Lung (tissue), 12 donors: ENCODE results near the gene TAGLN3. TPM values are rescaled to one million over a fixed set of nuclear protein-coding genes. Genes with fewer than 3 reads are reported as not detected.

Experiments
- ATAC-seq: fragments of 200-7000 bp; cut with Tn5 transposase; one replicate; pipeline ENCODE4 v1.9.1; 2020; ENCODE audit warnings: moderate number of reproducible peaks; ENCODE audit not compliant: insufficient read depth, low FRiP score
- DNase-seq, 3 donors: peaks; one replicate each; pipeline ENCODE4 v3.0.0-alpha.2; 2013 to 2017
- H3K27ac ChIP-seq, 2 donors: one replicate each; pipeline ENCODE4 v1.5.1; 2013; ENCODE audit warnings: mild to moderate bottlenecking in 2 of 2, moderate library complexity in 2 of 2, control low read depth in 1 of 2, inconsistent platforms in 1 of 2, low read depth in 1 of 2, low read length in 1 of 2
- H3K27me3 ChIP-seq, 3 donors: one replicate each; pipeline ENCODE4 v1.5.1; 2013; ENCODE audit warnings: low read length in 2 of 3; ENCODE audit not compliant: control insufficient read depth in 3 of 3, insufficient read depth in 3 of 3
- H3K36me3 ChIP-seq, 4 donors: one replicate each; pipeline ENCODE4 v1.5.1; 2013; ENCODE audit warnings: low read length in 4 of 4, mild to moderate bottlenecking in 1 of 4, moderate library complexity in 1 of 4; ENCODE audit not compliant: control insufficient read depth in 4 of 4, insufficient read depth in 4 of 4
- H3K4me1 ChIP-seq, 5 donors: one replicate each; pipeline ENCODE4 v1.5.1; 2013; ENCODE audit warnings: low read length in 5 of 5, mild to moderate bottlenecking in 2 of 5, moderate library complexity in 1 of 5; ENCODE audit not compliant: control insufficient read depth in 5 of 5, insufficient read depth in 5 of 5
- H3K4me3 ChIP-seq: one replicate; pipeline ENCODE4 v1.5.1; 2013; ENCODE audit warnings: mild to moderate bottlenecking, control low read depth, moderate library complexity
- H3K9ac ChIP-seq, 2 donors: one replicate each; pipeline ENCODE4 v1.5.1; 2013; ENCODE audit warnings: low read length in 2 of 2, control low read depth in 1 of 2; ENCODE audit not compliant: insufficient read depth in 1 of 2
- H3K9me3 ChIP-seq, 4 donors: one replicate each; pipeline ENCODE4 v1.5.1; 2013; ENCODE audit warnings: low read length in 3 of 4, mild to moderate bottlenecking in 1 of 4, moderate library complexity in 1 of 4; ENCODE audit not compliant: control insufficient read depth in 4 of 4, insufficient read depth in 3 of 4
- CTCF ChIP-seq: IDR thresholded peaks from 2 replicates; pipeline ENCODE4 v1.5.1; 2012; ENCODE audit warnings: mild to moderate bottlenecking; ENCODE audit errors: control extremely low read depth, extremely low read depth
- WGBS, 2 donors: extraction: QIAGEN DNeasy Blood & Tissue Kit; methylation state at CpG; one replicate each; pipeline ENCODE4 v1.1.7; 2013; 5-methylcytosine and 5-hydroxymethylcytosine counted together
- polyA plus RNA-seq, 2 donors: library from polyadenylated mRNA; stranded (reverse); fragments of 200-250 nt; gene quantifications; one replicate each; pipeline ENCODE4 v1.2.1, GENCODE V29; 2013
- total RNA-seq, 2 donors: library from RNA; depleted of rRNA in 1 of 2; stranded (reverse); fragments of >200 nt in 1 of 2; gene quantifications; one replicate each; pipeline ENCODE4 v1.2.1, GENCODE V29; 2014 to 2021
- donor health status: control.
- donor health status: control.
- donor health status: Bipolar disorder and iron deficiency.
- donor health status: healthy.
- donor health status: DM: yes; HTN: yes; CAD: no.

Gene TAGLN3
- total and polyA plus RNA-seq, 4 donors = 0.71 to 2.6 (median 1.6) TPM

- no peak overlapping the region for H3K4me3 ChIP-seq
- no peak overlapping the region for H3K9ac ChIP-seq
- no peak for DNase-seq
- WGBS, 2 donors = 95 to 98% methylated on average over 4 of the region's 4 CpGs
- TF ChIP-seq CTCF = no peak
- ATAC-seq = no peak
- no peak overlapping the region for H3K27ac ChIP-seq
- H3K4me1 ChIP-seq = peaks cover 0 to 18% (median 0%) of the 10 kb centered on the region in 5 donors
- H3K9me3 ChIP-seq = no peaks in the 10 kb centered on the region
- no peaks in the 10 kb centered on the region for H3K27me3 ChIP-seq
- no peaks in the 10 kb centered on the region for H3K36me3 ChIP-seq
Measured at GRCh38 chr3:112018712-112019111, 20.0 kb downstream of the TAGLN3 start.

GRCh38 chr3:112019716-112020115 lies 21.0 kb downstream of the TAGLN3 start:
- TF ChIP-seq CTCF = no peak
- Histone ChIP-seq H3K4me3 (no peak overlapping the region), H3K36me3 (no peaks in the 10 kb centered on the region), H3K9ac (no peak overlapping the region), H3K27me3 (no peaks in the 10 kb centered on the region), H3K9me3 (no peaks in the 10 kb centered on the region), H3K4me1 (peaks cover 0 to 18% (median 0%) of the 10 kb centered on the region in 5 donors), H3K27ac (no peak overlapping the region)
- DNase-seq (no peak), ATAC-seq (no peak)
- 82 to 85% methylated on average over 1 of the region's 1 CpG for WGBS, 2 donors

GRCh38 chr3:112020674-112021085 lies 22.0 kb downstream of the TAGLN3 start:
- H3K27ac ChIP-seq = no peak overlapping the region
- no peaks in the 10 kb centered on the region for H3K27me3 ChIP-seq
- no peaks in the 10 kb centered on the region for H3K36me3 ChIP-seq
- DNase-seq (no peak), ATAC-seq (no peak)
- TF ChIP-seq CTCF = no peak
- H3K9ac ChIP-seq = no peak overlapping the region
- H3K9me3 ChIP-seq = no peaks in the 10 kb centered on the region
- H3K4me3 ChIP-seq = no peak overlapping the region
- H3K4me1 ChIP-seq = peaks cover 0 to 12% (median 0%) of the 10 kb centered on the region in 5 donors
- 90 to 97% methylated on average over 1 of the region's 1 CpG for WGBS, 2 donors

- Histone ChIP-seq H3K9ac (no peak overlapping the region), H3K27me3 (no peaks in the 10 kb centered on the region), H3K4me3 (no peak overlapping the region), H3K27ac (no peak overlapping the region), H3K9me3 (no peaks in the 10 kb centered on the region), H3K4me1 (no peaks in the 10 kb centered on the region), H3K36me3 (no peaks in the 10 kb centered on the region)
- TF ChIP-seq CTCF = no peak
- DNase-seq (no peak), ATAC-seq (no peak)
- 93 to 94% methylated on average over 4 of the region's 4 CpGs for WGBS, 2 donors
Measured at GRCh38 chr3:112027142-112027541, 28.4 kb downstream of the TAGLN3 start.
